NCI-H1417 (cell line): ENCODE results near the gene SMYD3.

ENCODE experiments used
- DNase-seq, 3 experiments: peaks; one replicate each; lab custom pipeline; 2025; lab: John Stamatoyannopoulos, UW

SMYD3 gene

DNA sequence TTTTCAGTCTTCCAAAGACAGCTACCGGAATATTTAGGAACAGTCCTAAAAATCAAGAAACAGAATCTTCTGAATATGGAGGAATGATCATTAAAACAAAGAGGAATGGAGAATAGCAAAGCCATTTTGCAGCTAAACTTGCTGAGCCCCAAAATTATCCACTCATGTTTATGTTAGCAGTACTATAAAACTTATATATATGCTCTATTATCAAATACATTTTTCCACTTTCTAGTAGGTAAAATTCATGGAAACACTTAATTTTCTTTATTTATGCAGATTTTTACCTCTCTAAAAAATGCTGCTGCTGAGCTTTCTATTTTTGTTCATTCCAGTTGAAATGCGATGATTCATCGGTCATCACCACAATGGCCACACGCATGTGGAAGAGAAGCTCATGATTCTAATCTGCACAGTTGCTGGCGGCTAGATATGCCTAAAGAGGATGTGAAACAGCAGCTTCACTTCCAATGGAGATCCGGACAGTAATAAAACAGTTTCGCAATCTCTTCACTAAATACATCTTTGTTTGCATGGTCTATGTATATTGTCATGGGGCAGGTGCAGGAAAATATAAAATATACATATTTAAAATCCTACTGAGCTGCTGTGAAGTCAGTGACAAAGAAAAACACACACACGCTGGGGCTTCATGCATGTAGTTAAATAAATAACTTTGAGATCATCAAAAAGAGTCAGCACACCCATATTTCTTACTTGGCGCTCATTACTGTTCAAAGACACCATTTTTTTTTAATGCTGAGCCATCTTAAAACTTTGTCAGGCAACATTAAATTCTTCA is 292.2 kb downstream of the SMYD3 start:
- DNase-seq: no peak

DNA sequence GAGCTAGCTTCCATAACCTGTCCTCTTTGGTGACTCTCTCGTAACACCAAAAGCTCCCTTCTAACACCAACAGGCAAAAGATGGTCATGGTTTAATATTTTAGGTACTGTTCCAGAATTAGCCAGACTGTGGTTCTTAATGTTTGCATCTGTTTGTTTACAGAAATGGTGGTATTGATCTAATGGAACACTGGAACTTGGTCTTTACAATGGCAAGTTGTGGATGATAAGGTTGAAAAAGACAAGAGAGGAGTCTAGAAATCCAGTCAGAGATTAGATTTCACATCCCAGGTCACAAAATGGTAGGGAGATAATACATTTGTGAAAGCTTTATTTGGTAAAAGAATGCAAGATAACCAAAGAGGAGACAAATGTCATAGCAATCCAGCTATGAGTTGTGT is 293.1 kb downstream of the SMYD3 start:
- no peak for DNase-seq

- DNase-seq: no peak
These were observed 293.6 kb downstream of the SMYD3 start for GRCh38 chr1:246213502-246213901.

- DNase-seq: no peak
These were observed 294.0 kb downstream of the SMYD3 start for GRCh38 chr1:246213036-246213435.

DNA sequence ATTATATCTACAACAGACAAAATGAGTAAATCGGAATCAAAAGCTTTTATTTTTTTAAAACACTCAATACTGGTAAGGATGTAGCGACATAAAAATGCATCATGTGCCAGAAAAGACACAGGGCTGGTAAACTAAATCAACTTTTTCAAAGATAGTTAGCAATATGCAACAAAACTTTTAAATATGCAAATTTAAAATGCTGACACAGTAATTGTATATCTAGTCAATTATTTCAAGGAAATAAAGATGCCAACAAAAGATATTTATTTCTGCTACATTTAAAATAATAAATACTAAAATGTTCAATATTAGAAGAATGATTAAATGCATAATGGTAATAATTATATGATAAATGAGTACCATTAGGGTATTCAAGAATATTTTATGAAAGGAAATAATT is 295.1 kb downstream of the SMYD3 start:
- no peak for DNase-seq

DNA sequence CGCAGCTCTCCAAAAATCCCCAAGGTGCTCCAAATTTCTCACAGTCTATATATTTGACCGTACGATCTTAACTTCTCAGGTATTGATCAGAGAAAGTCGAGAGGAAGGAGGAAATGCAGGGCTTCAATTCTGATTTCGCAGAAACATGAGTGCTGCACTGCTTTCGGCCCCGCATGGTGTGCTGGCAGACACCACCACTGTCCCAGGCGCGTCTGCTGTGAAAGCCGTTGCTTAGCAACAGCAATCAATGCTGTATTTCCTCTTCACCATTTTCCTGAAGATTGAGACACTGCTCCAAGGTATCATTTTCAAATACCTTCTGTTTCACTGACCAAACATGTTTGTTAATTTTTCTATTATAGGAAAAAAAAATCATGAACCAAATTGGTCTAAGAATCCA is 296.3 kb downstream of the SMYD3 start:
- DNase-seq: peak in 2 of 3 experiments; percentile 39 to 65

GRCh38 chr1:246208105-246208504 is 299.0 kb downstream of the SMYD3 start:
- no peak for DNase-seq

DNA sequence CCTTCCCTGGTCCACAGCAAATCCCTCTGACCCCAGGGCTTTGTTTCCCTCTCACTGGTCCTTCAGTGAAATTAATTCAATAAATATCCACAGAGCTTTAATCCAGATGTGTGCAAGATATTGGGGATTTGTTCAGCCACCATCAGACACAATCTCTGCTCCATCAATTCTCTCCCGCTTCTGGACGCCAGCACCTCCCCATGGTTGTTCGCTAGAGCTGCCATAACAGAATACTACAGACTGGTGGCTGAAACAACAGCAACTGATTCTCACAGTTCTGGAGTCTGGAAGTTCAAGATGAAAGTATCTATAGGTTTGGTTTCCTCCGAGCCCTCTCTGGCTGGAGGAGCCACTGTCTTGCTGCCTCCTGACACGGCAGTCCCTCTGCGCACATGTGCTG is 303.9 kb downstream of the SMYD3 start:
- no peak for DNase-seq

DNA sequence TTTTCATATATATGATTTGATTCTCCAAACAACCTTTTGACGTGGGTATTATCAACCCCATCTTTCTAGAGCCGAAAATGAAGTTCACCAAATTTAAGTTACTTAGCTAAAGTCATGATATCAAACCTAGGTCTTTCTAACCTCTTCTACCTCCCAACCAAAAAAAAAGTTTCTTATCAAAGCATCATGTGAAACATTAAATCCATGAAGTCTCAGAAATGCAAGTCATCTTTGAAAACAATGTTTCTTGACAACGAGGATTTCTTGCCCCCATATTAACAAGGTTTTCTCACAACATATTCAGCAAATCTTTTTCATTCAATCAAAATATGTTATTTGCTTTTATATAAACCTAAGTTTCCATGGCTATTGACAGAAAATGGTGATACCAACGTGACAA is 306.3 kb downstream of the SMYD3 start:
- no peak for DNase-seq

- DNase-seq: no peak
These were observed 306.9 kb downstream of the SMYD3 start for GRCh38 chr1:246200225-246200624.

- DNase-seq: peak; percentile 28 to 64 (median 59)
These were observed 307.9 kb downstream of the SMYD3 start for GRCh38 chr1:246199086-246199645.

DNA sequence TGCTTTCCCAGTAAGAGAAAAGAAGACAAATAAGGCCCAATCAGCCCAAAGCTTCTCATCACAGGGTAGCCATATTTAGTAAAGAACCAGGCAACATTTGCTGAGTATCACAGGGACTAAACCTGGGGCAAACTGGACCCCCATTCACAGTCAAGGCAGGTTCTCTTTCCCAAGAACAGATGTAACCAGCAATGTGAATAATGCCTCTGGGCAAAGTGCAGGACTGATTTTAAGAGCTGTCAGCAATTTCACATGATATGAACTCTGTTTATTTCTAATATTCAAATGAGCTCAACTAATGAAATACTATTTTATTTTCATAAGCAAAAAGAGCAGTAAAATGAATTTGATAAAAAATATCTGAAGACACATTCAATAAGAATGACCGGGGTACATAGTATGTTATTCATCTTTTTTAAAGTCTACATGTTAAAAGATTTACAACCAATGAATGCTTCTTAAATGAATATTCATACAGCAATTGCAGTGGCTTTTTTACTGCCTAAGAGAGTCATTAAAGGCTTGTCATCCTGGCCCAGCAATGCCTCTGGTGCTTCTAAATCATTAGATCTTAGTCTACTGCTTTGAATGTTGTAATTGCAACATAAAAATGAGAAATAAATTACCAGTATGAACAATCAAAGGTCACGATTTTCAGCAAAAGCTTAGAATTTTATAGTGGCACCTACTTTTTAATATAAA is 308.8 kb downstream of the SMYD3 start:
- DNase-seq: peak in 1 of 3 experiments; percentile 23

- DNase-seq: no peak
These were observed 310.0 kb downstream of the SMYD3 start for GRCh38 chr1:246197076-246197475.

DNA sequence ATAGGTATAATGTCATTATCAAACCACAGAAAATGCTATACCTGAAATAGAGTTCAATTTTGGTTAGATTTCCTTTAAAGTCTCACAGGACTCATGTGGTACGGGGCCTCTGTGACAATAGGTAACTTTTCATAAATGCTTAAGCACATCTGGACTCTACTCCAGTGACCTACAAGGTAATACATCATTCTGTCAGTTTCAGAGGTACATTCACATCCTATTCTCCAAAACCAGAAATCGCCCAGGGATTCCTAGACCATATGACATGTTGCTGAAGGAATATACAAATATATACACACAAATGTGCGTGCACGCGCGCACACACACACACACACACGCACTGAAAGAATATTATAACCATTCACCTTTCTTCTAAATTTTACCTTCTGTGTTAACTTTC is 311.8 kb downstream of the SMYD3 start:
- no peak for DNase-seq

- no peak for DNase-seq
These were observed 313.5 kb downstream of the SMYD3 start for GRCh38 chr1:246193537-246193936.

- no peak for DNase-seq
These were observed 318.0 kb downstream of the SMYD3 start for GRCh38 chr1:246189126-246189525.

- DNase-seq: no peak
These were observed 319.2 kb downstream of the SMYD3 start for GRCh38 chr1:246187834-246188372.

DNA sequence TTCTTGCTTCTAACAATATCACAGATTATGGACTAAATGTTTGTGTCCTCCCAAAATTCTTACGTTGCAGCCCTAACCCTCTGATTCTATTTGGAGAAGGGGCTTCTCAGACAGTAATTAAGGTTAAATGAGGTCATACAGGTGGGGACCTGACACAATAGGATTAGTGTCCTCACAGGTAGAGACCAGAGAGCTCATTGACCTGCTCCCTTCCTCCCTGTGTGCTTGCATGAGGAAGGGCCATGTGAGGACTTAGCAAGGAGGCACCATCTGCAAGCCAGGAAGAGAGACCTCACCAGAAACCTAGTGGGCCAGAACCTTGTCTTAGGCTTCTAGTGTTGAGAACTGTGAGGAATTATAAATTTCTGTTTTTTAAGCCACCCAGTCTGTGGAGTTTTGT is 322.6 kb downstream of the SMYD3 start:
- DNase-seq: no peak

DNA sequence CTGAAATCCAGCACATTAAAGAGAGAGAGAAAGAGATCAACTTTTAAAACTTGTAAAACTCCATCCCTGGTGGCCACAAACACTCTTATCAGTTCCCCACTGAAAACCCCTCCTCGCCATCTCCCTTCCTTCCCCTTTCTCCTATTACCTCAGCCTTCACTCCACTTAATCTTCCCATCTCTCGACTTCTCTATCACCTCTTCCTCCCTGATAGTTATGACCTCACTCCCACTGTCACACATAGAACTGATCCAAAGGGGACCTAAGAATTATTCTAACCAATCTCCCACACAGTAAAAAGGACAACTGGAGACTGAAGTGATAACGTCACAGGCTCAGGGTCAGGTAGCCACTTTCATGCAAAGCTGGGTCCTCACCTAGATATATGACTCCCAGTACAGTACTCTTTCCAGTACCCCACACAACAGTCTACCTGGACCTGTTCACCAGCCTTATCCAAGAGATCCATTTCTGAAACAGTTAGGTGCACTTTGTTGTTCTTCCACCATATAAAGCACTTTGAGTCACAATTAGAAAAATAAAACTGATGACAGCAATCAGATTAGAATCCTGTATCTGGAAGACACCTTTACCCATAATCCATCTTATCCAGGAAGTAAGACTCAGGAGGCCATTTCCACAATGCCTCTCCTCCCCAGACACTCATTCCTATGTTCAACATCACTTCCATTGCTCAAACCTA is 324.8 kb downstream of the SMYD3 start:
- DNase-seq: no peak

DNA sequence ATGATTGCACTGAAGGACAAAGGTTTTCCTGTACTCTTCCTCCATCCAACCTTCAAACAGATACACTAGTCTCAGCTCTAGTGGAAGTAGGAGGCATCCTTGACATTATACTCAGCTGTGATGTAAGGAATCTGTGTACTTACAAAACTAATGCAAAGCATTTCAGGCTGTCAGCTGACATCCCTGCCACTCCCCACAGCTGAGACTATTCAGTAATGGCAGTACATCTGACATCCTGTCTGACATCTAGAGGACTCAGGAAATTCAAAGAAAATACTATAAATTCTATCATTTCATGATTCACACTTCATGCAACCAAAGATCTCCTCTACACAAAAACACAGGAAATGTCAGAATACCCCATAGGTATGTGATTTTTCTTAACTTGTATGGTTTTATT is 325.8 kb downstream of the SMYD3 start:
- no peak for DNase-seq

DNA sequence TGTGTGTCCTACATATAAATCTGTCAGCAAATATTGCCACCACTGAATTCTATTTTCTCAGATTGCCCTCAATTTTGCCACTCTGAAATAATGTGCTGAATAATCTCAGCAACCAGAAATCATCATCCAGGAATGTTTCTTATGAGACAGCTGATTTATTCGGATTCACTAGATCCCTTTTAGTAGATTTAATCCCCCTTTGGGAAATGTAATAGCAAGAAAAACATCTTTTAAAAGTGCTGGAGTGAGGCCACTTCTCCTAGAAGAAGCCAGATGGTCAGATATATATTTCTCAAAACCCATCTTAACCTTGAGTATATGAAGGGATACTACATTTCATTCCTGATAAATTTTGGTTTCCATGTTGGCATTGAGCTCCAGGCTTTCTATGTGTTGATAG is 327.7 kb downstream of the SMYD3 start:
- DNase-seq: no peak

GRCh38 chr1:246178717-246179311 is 328.3 kb downstream of the SMYD3 start:
- DNase-seq: no peak
